Myocyte (in vitro differentiated cells): ENCODE results near the gene BASP1. TPM values are rescaled to one million over a fixed set of nuclear protein-coding genes. Genes with fewer than 3 reads are reported as not detected.
"Not testable (repeated sequence)": the region's sequence is repeated elsewhere in the genome, so short reads cannot be mapped to it uniquely, and the experiment has no call there.

ENCODE experiments used
- DNase-seq: peaks from one replicate; pipeline ENCODE4 v3.0.0-alpha.2; 2012; ENCODE audit warnings: low read depth
- total RNA-seq: library from RNA; depleted of rRNA; stranded (reverse); fragments of >200 nt; gene quantifications from 2 replicates; pipeline ENCODE4 v1.2.3, GENCODE V29; 2014

Gene BASP1
- total RNA-seq, 1 donor from 2014 or later, result 80.7 TPM

DNA sequence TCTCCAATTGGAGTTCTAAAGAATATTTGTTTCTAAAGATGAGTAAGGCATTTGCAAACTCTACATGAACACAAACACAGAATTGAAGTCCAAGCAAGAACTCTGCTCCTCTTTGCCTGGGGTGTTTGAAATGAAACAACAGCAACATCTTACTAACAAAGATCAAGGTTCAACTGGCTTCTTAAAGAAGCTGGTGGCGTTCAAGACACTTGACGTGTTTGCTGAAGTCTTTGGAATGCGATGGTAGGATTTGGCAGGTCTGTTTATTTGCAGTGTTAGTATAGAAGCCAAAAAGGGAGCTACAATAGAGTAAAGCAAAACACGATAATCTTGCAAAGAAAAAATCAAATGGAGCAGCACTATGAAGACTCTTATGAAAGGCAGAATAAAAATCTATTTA is 94.9 kb downstream of the BASP1 start:
- DNase-seq, result no peak

DNA sequence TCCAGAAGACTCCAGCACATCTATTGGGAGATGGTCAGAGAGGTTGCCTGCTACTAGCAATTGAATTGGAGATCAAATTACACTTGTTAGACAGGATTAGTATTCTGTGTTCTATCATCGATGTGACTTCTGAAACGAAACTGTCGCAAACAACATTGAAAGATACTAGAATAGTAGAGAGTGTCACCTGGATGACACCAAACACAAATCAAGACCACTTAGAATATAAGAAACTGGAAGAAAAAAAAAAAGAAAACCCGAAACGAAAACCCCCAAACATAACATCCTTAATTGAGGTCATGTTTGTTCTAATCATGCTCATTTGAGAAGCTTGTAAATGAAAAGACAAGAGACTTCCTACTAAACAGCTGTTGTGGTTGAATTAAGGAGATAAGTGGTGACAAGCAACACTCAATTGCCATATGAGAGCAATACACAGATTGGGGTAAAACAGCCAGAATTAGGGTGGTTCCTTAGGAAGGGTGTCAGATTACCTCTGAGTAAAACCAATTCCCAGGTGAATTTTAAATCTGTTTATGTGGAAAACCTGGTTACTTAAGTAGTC is 97.6 kb downstream of the BASP1 start:
- DNase-seq, result peak; percentile 46

DNA sequence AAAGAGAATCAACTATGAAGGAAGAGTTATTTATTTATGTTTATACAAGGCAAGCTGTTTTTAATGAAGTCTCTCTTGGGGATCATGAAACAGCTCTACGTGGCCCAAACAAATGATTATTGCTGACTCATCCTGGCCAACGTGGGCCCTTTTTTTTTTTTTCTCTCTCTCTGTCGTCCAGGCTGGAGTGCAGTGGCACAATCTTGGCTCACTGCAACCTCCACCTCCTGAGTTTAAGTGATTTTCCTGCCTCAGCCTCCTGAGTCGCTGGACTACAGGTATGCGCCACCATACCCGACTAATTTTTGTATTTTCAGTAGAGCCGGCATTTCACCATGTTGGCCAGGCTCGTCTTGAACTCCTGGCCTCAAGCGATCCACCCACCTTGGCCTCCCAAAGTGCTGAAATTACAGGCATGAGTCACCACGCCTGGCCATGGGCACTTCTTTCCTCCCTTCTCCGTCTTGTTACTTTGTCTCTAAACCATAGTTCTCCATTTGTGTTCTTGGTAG is 98.3 kb downstream of the BASP1 start:
- DNase-seq, result peak; percentile 44

DNA sequence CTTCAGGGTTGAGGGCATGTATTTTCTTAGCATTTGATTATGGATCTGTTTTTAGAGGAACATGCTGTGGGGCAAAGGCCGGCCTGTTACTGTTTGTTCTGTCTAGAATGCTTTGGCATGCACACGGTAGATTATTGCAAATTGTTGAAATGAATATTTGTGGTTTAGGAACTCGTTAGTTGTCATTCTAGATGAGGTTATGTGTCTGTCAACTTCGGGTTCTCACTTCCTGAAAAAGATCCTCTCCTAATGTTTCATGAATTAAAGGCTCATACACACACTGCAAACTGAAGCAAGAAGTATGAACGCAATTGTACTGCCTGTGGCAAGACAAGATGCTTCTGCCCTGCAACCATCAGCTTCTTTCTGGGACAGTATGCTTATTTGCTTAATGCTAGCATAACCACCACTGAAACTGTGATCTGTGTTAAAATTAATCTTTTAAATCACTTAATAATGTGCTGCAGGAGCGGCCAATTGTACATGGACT is 99.6 kb downstream of the BASP1 start:
- DNase-seq, result peak; percentile 32

DNA sequence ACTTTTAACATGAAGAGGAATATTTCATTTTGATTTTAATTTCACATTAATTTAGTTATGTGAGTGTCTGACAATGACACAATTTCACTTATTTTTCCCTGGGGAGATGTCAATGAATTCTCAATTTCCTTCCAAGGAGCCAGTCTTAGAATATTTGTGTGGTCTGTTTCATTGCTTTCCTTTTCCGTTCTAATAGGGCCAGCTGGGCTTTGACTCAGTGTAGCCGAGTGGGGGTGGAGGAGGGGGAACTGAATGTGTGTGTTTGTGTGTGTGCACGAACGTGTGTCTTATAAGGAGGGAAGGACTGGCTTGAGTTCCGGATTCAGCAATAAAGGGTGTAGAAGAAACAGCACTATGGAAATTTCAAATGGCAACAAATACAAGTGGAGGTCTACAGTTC is 100.0 kb downstream of the BASP1 start:
- DNase-seq, result no peak

DNA sequence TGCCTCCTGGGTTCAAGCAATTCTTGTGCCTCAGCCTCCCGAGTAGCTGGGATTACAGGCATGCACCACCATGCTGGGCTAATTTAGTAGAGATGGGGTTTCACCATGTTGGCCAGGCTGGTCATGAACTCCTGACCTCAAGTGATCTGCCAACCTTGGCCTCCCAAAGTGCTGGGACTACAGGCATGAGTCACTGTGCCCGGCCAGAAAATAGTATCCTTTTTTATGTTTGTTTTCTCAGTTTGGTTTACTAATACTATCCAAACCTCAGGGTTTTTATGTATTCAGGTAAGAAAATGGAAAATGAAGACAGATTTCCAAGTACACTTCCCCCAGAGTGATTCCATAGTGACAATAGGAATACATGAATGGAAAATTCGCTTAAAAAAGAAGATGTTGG is 101.7 kb downstream of the BASP1 start:
- DNase-seq, result not testable (repeated sequence)

DNA sequence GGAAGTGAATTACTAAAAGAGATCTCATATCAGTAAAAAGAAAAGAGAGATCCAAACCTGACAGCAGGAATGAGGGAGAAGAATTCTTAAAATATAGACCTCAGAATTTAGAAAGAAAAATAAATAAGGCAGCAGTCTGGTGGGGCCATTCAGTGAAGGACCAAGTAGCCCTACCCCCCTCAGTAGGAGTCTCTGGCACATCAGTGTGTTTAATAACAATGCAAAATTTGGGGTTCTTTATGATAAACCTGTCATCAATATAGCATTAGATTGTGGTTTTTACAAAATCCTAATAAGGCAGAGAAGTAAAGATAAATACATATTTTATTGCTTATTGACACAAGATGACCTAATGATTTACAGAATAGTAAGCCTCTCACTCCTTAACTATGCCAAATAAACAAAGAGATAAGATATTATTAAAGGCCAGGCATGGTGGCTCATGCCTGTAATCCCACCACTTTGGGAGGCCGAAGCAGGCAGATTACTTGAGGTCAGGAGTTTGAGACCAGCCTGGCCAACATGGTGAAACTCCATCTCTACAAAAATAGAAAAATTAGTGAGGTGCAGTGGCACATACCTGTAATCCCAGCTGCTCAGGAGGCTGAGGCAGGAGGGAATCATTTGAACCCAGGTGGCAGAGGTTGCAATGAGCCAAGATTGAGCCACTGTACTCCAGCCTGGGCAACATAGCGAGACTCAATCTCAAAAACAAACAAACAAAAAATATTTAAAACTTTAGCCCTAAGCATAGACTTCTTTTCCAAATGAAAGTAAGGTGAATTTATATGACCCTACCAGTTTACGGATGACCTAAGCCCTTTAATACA is 108.6 kb downstream of the BASP1 start:
- no peak for DNase-seq
